Right lung (tissue), 5 donors: ENCODE measurements around the gene JMJD4. TPM values are rescaled to one million over a fixed set of nuclear protein-coding genes. Genes with fewer than 3 reads are reported as not detected.
"Not testable (repeated sequence)": the region's sequence is repeated elsewhere in the genome, so short reads cannot be mapped to it uniquely, and the experiment has no call there.

Experiments
- DNase-seq, 2 donors: peaks; one replicate each; pipeline ENCODE4 v3.0.0-alpha.2; 2013
- polyA plus RNA-seq, 5 donors: library from polyadenylated mRNA; unstranded; fragments of 120-200 nt; gene quantifications; one replicate each; pipeline versions ENCODE4 v1.2.1 to v1.2.3, GENCODE V29; 2013; ENCODE audit warnings: inconsistent platforms in 1 of 5, low replicate concordance in 1 of 5; ENCODE audit not compliant: insufficient read length in 5 of 5, insufficient read depth in 1 of 5

Gene JMJD4
- polyA plus RNA-seq, 5 donors: 13.8 to 18.4 (median 16.0) TPM

GRCh38 chr1:227733309-227733705 lies 1.8 kb downstream of the JMJD4 start:
- no peak for DNase-seq

- DNase-seq: no peak
Measured at GRCh38 chr1:227732586-227733308, 2.4 kb downstream of the JMJD4 start.

DNA sequence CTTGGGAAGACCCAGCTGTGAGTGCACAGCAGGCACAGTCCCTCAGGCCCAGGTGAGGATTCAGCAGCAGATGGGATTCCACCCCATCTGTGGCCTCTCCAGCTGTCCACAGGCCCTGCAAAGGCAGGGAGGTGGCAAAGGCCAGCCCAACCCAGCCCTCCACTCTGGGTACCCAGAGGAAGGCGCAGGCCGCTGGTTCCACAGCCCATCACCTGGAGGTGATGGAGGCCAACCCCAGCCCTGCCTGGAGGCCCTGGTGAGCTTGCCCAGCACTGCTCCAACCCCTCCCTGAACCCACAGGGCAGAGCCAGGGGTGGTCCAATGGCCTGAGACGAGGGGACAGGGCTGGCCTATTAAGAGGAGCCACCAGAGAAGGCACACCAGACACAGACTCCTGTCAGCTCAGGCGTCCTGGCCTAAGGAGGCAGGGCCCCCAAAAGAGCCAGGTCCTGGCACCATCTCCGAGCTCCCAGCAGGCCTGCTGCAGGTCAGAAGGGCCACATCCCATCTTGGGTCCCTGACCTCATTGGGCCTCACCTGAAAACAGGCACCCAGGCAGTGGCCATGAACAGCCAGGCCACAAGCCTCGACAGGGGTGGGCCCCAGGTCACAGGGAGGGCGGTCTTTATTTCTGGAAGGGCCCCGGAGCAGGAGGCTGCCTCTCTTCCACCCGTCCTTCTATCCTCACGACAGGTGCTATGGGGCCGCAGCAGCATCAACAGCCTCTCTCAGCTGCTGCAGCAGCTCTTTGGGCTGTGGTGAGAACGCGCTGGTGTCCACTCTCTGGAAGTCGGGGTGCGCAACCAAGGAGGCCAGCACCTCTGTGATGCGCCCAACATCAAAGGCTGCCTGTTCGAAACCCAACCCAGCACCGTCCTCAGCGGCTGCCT lies 3.2 kb downstream of the JMJD4 start:
- DNase-seq: no peak

DNA sequence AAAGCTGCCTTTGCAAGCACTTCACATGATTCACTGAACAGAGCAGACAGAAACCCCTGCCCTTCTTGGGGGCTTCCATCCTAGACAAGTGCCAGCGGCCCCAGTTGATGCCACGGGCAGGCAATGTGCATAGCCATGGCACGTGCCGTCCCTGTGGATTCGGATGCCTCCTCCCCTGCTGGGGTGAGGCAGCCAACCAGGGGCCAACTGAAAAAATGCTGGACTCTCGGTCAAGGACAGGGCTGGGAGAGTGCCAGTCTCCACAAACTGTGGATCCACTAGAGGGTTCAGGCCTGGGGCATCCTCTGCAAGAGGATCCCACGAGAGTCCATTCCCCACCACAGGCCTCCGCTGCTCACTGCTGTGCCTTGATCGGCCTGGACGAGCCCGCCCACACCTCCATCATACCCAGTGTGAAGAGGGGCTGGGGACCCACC lies 3.8 kb downstream of the JMJD4 start:
- DNase-seq: no peak

DNA sequence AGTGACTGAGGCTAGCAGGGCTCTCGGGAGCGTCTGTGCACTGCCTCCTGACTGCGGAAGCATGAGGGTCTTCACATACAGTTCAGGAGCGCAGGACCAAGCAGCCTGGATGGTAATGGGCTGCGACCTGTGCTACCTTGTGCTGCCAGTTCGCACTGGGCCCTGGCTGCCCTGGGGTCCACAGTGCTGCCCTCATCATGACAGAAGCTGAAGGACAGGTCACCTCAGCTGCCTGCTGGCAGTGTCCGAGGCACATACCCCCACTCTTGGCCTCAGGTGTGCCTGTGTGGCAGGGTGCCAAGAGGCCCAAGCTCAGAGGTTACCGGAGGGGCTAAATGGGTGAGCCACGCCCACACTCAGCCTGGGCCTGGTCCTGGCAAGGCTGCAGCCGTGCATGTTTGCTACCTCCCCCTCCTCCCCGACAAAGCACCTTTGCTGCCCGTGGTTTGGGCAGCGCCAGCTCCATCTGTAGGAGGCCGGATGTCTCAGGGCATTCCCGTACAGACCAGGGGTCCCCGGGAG lies 4.4 kb downstream of the JMJD4 start:
- DNase-seq: no peak

- no peak for DNase-seq
Measured at GRCh38 chr1:227729881-227730629, 5.0 kb downstream of the JMJD4 start.

- no peak for DNase-seq
Measured at GRCh38 chr1:227729144-227729880, 5.8 kb downstream of the JMJD4 start.

DNA sequence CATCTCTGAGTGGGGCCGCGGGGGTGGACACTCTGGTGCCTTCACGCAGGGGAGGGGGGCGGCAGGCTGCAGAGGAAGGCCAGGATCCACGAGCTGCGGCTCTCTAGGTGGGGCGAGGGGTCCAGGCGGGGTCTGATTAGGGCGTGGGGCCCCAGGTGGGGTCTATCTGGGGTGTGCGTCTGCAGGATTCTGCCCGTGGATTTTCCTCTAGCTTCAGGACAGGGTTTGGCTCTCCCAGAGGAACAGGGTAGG lies 6.3 kb downstream of the JMJD4 start:
- DNase-seq: no peak

- DNase-seq: peak; percentile 46 to 71
Measured at GRCh38 chr1:227728059-227728891, 6.8 kb downstream of the JMJD4 start.

DNA sequence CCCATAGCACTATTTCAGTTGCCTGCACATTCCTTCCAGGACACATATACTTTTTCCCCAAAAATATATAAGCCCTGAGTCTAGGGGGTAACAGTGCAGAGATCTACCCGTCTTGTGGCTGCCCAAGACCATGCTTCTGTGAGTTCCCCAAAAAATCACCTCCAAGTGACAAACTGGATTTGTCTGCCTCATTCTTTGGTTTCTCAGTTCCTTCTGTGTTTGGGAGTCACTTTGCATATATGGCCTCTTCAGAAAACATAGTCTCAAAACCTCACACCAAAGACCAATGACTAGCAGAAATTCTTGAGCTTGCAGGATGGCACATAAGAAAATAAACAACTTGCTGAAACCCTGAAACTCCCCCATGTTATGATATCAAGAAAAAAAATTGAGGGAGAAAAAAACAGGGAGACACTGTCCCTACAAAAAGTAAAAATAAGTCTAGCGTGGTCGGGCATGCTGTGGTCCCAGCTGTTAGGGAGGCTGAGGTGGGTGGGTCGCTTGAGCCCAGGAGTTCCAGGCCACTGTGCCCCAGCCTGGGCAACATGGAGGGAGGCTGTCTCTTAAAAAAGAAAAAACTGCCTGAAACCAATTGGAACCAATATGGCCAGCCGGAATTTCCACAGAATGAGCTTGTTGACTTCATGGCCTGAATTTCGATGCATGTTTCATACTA lies 8.0 kb downstream of the JMJD4 start:
- DNase-seq: no peak

DNA sequence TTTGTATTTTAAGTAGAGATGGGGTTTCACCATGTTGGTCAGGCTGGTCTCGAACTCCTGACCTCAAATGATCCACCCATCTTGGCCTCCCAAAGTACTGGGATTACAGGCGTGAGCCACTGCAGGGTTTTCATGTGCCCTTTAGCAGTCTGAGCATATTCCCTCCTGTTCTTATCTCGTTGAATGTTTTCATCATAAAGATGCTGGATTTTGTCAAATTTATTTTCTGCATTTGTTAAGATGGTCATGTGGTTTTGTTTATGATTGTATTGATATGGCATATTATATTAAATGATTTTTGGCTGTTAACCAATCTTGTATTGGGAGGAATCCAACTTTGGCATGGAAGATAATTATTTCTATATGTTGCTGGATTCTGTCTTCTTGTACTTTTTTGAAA lies 8.8 kb downstream of the JMJD4 start:
- no peak for DNase-seq

GRCh38 chr1:227725046-227725445 lies 10.1 kb downstream of the JMJD4 start:
- no peak for DNase-seq

DNA sequence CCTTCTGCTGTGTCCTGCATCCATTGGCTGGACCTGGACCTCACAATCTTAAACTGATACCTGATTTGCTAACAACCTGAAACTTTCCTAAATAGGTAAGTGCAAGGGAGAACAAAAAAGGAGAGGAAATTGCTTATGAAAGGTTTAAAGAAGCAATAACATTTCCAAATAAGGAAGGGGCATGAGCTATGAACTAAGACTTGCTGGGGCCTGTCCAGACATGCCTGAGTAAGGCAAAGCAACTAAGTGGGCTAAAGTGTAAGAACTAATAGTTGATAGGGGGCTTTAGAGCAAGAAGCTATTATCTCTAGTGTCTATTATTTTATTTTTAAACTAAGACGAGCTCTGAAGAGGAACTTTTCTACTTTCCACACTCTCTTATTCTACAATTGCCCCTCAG lies 11.6 kb downstream of the JMJD4 start:
- DNase-seq: no peak

- no peak for DNase-seq
Measured at GRCh38 chr1:227718932-227719331, 16.2 kb downstream of the JMJD4 start.

- no peak for DNase-seq
Measured at GRCh38 chr1:227712648-227713047, 22.5 kb downstream of the JMJD4 start.

GRCh38 chr1:227710474-227710873 lies 24.6 kb downstream of the JMJD4 start:
- DNase-seq: not testable (repeated sequence)

- no peak for DNase-seq
Measured at GRCh38 chr1:227709451-227709850, 25.7 kb downstream of the JMJD4 start.

DNA sequence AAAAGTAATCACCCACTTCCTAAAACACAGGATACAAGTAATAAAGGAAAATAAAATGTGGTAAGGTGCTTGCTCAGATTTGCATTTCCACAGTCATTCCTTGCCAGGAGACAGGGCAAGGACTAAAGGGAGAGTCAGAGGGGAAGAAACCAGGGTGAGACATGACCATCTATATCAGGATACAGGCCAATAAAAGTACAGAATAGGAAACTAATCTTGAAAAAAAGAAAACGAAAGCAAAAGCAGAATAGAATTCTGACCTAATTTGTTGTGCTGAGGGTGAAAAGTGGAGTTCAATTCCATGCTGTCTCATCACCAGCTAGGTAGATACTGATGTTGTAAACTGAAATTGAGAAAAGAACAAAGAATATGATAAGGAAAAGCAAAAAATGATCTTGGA lies 27.3 kb downstream of the JMJD4 start:
- no peak for DNase-seq

GRCh38 chr1:227701631-227702030 lies 33.5 kb downstream of the JMJD4 start:
- DNase-seq: not testable (repeated sequence)

DNA sequence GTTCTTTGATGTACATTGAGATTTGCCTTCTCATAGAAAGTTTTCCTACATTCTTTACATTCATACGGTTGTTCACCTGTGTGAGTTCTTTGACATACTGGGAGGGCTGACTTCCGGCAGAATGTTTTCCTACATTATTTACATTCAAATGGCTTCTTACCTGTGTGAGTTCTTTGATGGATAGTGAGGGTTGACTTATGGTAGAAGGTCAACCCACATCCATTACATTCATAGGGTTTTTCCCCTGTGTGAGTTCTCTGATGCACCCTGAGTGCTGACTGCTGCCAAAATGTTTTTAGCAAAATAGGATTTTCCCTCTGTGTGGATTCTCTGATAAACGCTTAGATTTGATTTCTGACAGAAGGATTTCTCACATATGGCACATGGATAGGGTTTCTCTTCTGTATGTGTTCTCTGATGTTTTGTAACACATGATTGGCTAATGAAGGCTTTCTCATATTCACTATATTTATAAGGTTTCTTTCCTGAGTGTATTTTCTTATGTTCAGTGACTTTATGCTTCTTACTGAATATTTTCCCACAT lies 37.7 kb downstream of the JMJD4 start:
- no peak for DNase-seq
